Middle frontal gyrus (tissue), 1 donor: ENCODE results near the gene GRID1.

Source experiments
- DNase-seq: peaks from one replicate; pipeline ENCODE4 v3.0.0-alpha.2; 2015; ENCODE audit warnings: low spot score; ENCODE audit errors: extremely low spot score

GRID1 gene

DNA sequence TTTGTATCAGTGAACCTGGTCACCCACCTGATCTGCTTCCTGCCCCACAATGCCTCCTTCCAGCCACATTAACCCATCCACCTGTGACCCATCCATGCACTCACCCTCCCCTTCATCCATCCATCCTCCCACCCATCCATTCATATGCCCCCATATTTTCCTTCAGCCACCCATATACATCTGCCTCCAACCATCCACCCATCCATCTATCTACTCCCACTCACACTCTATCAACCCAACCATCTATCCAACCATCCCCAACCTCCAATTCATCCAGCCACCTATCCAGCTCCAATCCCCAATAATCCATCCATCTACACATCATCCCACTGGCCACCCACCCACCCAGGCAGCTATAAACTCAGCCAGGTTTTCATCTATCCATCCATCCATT is 51.0 kb downstream of the GRID1 start:
- no peak for DNase-seq

DNA sequence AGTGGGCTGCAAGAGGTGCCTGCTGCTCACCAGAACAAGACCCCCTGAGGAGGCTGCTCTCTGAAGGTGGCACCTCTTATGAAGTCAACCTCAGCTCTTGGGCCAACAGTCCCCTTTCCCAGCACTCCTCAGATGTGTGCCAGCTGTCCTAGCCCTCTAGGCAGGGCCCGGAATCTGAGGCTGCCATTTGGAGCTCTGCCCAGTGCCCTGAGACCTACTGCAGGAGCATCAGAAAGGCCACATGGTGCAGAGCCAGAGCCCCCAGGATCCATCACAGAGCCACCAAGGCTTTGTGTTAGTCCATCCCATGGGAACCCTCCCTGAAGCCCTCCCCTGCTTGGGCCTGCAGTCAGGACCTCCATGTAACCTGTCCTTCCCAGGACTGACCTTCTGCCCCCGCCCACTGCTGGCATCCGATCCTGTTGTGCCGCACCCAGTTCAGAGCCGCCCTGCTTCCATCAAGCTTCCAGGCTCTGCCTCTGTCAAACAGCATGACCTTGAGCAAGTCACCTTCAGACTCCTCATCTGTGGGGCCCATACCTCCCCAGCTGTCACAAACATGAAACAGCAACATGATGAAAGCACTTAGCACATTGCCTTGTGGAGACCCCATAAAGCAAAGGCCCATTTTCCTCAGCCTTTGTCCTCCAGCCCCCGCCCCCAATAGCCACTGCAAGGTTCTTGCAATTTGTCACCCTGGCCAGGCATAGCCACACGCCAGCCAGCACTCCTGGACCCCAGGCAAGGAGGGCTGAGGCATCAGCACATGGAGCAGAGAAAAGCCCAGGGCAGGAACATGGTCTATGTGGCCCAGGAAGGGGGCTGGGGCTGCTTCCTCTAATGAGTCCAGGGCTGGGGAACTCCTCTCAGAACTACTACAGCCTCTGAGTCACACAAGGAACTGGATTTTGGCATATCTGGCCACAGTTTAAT is 51.7 kb downstream of the GRID1 start:
- no peak for DNase-seq

DNA sequence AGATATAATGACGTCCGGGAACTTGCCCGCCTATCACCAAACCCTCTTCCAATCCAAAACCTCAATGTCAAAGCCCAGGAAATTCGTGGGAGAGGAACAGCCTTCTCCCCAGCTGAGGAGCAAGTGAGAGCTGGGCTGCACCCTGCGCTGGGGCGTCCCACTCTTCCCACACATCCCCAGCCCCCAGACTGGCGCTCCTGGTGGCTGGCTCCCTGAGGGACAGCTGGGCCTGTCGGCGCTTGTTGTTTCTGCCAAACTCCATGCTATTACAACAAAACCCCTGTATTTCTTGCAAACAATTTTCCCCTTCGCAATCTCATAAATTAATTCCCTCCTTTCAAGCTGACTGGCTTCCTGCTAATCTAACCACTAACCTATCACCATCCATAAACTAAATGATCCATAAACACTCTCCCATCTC is 53.0 kb downstream of the GRID1 start:
- DNase-seq: no peak

DNA sequence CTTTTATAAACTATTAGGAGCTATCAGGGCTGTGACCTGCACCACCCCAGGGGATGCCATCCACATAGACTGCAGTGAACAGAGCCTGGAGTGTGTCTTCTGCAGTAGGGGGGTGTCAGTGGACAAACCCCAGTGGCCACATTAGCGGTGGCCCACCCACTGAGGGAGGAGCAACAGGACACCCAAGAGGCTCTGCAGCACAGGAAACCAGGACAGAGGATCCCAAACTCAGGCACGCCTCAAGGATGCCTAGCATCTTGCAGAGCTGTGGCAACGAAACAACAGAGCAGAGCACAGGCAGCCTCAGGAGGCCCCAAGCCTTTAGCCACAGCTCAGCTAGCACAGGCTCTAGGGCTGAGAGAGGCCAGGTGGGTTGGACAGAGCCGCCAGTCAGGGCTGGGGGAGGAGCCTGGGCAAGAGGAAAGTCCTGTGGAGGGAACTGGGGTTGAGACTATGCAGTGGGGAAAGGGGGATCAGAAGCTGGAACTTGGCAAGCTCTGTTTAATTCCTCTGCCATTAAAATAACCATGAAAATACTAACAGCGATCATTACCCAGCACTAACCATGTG is 53.8 kb downstream of the GRID1 start:
- DNase-seq: no peak

DNA sequence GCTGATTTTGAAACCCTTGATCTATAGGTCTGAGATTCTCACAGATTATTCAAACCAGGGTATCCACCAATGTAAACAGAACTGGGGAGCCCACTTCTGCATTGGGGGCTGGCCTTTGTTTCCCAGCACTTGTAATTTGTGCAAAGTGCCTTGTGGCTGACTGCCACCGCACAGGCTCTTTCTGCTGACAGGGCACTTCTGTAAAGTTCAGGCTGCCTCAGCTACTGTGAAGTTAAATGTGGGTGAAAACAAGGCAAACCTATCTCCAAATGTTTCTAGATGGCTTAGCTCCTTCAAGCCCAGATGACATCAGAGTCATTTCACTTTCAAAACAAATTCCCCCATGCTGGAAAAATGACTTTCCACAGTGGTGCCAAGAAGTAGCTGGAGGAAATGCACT is 54.7 kb downstream of the GRID1 start:
- DNase-seq: no peak

DNA sequence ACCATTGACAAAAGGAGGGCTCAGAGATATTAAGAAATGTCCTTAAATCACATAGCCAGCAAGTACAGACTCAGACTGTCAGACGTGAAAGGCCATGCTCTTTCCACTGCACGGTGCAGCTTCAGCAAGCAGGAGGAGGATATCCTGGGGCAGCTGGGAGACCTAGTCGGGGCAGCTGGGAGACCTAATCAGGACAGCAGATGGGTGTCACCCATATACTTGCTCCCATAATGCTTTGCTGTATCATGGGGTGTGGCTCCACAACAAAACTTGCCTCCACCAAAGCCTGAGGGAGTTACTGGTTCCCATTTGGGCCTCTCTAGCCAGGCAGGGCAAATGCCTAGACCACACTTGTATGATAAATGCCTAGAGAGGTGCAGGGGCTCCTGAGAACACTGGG is 55.4 kb downstream of the GRID1 start:
- no peak for DNase-seq

DNA sequence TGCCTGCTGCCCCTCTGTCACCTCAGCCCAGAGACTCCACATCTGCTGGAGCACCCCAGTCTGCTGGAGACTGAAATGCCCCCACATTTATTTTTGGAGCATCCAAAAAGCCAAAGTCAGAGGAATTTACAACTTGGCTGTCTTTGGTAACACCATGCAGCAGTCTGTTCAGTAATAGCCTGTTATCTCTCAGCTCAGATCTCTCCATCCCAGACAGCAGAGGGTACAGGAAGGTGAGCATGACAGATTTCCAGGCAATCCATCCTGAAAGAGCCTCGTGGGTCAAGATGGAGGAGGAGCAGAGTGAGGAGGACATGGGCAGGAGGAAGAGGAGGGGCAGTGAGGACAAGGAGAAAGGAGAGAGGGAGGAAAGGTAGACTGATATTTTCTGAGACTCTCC is 55.9 kb downstream of the GRID1 start:
- no peak for DNase-seq

DNA sequence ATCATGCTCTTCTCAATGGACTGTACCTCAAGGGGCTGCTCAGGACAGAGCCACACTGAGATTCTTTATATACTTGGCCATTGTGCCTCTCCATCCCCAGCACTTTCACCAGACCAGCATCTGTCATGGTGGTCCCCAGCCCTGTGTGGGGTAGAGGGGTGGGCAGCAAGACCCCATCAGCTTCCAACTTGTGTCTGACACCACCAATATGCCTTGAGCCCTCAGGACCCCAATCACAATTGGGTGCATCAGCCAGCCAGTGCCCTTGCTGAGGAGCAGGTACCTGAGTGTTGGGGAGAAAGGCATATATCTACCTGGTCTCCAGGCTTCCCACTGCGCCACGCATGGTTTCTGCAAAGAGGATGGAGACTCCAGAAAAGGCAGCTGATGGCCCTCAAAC is 56.3 kb downstream of the GRID1 start:
- no peak for DNase-seq

DNA sequence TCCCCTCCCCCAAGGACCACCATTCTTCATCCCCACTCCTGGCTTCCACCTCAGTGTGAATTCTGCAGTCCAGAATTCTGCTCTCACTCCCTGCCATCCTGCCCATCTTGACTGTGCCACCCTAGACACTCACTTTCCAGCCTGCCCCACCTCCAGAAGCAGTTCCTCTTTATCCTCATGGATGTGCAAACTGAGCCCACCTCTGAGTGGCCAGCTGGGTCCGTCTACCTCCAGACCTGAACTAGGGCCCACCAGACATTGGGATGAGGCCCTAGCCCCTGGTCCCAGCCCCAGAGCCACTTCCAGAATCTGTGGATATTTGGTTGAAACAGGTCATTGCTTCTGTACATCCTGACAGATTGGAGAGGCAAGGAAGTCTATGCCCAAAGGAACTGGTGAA is 58.5 kb downstream of the GRID1 start:
- no peak for DNase-seq

DNA sequence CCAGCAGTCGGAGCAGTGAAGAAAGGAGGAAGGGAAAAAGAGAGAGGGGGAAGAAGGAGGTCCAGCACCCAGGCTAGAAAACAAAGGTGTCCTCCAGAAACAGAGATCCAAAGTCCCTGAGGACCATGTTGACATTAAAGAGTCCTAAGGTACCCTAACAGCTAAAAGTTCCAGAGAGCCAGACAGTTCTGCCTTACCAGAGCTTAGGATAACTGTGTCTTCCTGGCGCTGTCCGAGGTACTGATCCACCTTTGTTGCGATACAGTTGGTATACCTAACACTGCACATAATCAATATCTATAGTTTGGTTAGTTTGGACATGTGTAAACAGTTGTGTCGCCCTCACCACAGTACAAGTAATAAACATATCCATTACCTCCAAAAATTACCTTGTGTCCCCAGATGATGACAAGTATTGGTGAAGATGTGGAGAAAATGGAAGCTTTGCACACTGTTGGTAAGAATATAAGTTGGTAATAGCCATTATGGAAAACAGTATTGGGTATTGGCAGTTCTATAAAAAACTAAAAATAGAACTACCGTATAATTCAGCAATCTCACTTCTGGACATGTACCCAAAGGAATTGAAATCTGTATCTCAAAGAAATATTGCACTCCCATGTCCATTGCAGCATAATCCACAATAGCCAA is 59.8 kb downstream of the GRID1 start:
- DNase-seq: no peak

DNA sequence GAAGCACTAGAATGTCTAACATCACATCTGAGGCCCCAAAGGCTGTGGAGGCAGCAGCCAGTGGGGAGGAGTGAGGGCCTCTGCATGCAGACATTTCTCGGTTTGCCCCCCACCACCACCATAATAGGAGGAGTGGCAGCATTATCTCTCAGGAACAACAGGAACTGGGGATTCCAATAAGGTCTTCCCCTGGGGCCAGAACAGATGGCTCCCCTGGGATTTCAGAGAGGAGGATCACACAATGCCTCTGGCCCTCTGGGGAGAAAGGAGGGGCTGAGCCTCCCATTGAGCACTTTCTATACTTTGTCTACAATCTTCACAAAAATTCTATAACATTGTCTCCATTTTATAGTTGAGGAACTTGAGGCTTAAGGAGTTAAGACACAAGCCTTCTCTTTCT is 61.1 kb downstream of the GRID1 start:
- DNase-seq: no peak

DNA sequence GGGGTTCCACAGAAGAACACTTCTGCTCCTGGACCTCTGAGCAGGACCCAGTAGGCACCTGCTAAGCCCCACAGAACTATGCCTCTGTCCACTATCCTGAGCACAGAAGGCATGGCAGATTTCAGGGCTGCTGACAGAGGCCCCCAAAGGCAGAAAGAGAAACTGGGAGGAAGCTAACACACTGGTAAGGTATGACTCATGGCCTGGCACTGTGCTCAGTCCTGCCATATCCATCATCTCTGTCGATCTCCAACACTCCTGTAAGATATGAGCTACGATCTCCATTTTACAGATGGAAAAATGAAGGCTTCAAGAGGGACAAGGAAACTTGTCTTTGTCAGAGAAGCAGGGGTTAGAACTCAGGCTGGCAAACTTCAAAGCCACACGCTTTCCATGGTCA is 62.2 kb downstream of the GRID1 start:
- DNase-seq: no peak

DNA sequence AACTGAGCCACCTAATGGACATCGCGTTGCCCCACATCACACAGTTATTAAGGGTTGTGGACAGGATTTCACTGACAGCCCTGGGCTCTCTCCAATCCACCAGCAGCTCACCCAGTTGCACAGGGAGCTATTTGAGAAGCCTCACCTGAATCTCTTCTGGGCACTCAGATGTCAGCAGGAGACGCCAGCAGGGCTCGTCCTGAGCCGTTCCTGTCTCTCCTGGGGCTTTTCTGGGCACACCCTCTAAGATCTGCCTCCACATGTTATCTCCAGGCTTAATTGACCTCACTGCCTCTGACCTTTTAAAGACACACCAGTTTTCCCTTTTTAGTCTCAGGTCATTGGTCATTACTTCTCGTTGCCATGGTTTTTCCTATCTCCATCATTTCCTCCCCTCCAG is 63.0 kb downstream of the GRID1 start:
- no peak for DNase-seq

DNA sequence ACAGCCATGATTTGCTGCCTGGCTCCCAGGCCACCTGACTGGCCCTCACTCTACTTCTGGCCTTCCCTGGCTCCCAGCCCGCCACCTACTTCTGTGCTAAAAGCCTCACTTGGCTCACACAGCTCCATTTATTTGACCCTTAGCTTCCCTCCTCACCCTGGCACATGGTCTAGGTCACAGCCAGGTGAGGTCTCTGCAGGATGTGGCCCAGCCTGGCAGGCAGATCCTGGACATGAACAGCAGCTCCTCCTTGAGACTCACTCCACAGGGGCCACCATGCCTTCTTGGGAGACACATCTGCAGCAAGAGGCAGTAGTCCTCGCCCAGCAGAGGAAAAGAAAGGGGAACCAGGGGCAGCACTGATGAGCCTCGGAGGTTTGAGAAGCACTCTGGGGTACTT is 64.6 kb downstream of the GRID1 start:
- no peak for DNase-seq

DNA sequence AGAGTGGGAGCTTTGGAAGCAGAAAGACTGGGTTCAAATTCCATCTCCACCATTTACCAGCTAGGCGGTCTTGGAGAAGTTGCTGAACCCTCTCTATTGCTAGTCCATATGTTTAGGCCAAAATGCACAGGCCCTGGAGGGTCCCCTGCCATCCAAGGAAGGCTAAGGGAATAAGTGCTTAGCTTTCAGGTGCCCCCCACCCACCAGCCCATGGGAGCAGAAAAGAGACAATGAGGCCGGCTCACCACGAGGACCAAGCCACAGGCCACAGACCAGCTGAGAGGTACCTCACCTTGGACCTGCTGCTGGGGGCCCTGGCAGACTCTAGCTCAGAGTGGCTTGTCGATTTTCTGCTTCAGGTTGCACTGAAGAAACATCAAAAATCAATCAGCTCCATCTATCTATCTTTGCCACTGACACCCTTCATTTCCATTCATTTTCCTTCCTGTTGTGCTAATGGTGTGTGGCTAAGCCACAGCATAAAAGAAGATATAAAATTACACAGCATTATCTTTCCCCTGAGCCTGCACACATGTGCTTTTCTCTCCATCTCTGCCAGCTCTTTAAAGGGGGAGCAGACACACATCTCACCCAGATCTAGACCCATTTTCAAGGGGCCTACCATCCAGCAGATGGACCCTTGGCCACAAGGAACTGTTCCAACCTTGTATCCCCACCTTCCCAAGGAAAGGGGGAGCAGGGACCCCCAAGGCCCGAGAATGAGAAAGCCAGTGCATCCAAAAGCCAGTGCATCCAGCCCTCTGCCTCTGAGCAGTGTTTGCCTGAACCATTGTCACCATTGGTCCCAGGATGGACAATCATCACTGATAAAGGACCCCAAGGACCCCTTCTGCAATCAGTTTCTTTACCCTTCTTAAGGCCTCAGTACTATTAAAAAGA is 65.4 kb downstream of the GRID1 start:
- DNase-seq: no peak

DNA sequence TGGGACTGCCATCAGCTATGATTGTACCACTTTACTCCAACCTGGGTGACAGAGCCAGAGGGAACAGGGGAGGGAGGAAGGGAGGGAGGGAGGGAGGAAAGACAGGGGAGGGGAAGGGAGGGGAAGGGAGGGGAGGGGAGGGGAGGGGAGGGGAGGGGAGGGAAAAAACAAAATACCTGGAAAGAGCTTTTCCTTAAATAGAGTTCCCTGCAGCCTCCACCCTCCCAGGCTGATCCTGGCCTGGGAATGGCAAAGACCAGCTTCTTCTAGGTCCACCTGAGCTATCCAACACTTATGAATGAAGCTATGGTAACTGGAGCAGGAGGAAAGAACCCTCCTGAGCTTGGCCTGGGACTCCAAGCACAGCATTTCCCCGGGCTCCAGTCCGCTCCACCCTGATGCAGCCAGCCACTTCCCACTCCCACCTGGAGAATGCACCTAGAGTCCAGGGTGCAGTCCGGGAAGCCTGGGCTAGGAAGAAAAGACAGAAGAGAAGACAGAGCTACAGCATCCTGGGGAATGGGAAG is 66.1 kb downstream of the GRID1 start:
- no peak for DNase-seq

DNA sequence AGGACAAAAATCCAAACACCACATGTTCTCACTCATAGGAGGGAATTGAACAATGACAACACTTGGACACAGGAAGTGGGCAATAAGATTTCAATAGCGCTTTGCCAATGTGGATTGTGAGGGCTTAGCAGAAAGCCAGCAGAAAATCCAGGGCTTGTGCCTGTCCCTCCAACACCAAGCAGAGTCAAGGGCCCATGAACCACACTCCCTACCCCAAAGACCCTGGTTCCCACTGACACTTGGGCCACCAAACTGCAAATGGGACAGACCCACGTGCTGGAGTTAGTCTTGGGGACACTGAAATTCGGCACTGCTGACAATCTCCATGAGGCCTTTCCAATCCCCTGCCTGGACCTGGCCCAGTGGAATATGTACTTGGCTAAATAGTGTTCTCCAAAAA is 67.0 kb downstream of the GRID1 start:
- DNase-seq: no peak

DNA sequence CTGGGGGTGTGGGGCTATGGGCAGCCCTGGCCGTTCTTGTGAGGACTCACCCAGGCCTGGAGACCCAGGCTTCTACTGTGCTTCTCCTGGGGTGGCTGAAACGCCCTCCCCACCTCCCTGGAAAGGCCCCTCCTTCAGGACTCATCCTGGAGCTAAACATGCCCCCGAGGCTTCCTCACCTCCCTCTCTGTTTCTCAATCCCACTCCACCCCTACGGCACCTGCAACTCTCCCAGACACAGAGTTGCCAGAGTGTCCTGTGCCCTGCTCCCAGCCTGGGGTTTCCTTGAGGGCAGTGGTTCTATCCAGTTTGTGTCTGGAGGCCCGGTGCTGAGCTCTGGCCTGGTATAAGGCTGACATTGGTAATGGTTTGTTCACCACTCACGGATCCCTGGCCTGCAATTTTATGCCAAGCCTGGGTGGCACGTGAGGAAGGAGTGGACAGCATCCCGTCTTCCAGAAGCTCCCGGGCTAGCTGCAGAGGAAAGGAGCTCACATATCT is 68.0 kb downstream of the GRID1 start:
- no peak for DNase-seq

DNA sequence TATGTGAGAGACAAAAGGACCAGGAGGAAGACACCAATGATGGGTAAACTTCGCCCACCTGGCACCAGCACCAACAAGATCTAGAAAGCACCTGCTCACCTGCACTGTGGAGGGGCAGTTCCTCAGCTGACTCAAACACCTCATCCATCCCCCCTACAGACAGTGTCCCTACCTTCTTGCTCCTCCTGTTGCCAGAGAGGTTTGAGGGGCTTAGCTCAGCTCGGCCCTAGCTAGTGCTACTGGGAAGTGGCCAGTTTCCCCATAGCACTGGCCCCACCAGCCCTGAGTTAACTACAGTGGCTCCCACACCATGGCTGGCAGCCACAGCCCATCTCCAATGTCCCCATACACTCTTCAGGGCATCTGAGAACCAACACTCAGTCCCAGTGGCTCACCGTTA is 70.8 kb downstream of the GRID1 start:
- no peak for DNase-seq

DNA sequence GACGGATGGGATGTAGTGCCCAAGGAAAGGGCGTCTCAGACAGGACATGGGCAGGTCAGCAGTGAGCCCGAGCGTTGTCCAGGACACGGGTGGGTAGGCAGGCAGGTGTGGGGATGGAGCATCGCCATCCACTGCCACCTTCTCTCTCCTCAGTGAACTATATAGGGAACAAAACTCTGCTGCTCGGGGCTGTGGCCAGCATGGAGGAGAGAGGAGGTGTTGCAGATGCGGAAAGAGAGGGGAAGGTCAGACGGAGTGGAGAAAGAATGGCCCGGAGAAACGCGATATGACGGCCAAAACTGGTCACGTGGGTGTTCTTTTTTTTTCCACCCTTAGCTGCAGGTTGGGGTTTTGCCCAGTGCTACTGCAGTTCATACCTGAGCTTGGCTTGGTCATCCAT is 71.2 kb downstream of the GRID1 start:
- DNase-seq: no peak
